Right lobe of liver (tissue), 6 donors: ENCODE data around the gene ZC3HAV1. TPM values are rescaled to one million over a fixed set of nuclear protein-coding genes. Genes with fewer than 3 reads are reported as not detected.
"Not testable (repeated sequence)": the region's sequence is repeated elsewhere in the genome, so short reads cannot be mapped to it uniquely, and the experiment has no call there.

Experiments
- ATAC-seq, 4 donors: fragments of 200-7000 bp; cut with Tn5 transposase; one replicate each; pipeline ENCODE4 v1.9.1; 2020; ENCODE audit warnings: mild to moderate bottlenecking in 4 of 4, moderate library complexity in 4 of 4
- DNase-seq, 3 donors: peaks; one replicate each; pipeline ENCODE4 v3.0.0-alpha.2; 2020
- H3K27ac ChIP-seq, 3 donors: fragments of 200-600 bp; one replicate each; pipeline ENCODE4 v1.8.0; 2022
- H3K27me3 ChIP-seq, 2 donors: fragments of 200-600 bp; one replicate each; pipeline ENCODE4 v1.8.0; 2022
- H3K36me3 ChIP-seq, 4 donors: fragments of 200-600 bp; sonication (generic) in 1 of 4; one replicate each; pipeline versions ENCODE4 v1.5.1 to v1.8.0; 2017 to 2022; ENCODE audit warnings: control low read depth in 1 of 4
- H3K4me1 ChIP-seq, 4 donors: fragments of 200-600 bp; sonication (generic) in 1 of 4; one replicate each; pipeline versions ENCODE4 v1.5.1 to v1.8.0; 2017 to 2022; ENCODE audit warnings: control low read depth in 1 of 4
- H3K4me3 ChIP-seq, 3 donors: fragments of 200-600 bp; one replicate each; pipeline ENCODE4 v1.8.0; 2022
- H3K9me3 ChIP-seq, 4 donors: fragments of 200-600 bp; sonication (generic) in 1 of 4; one replicate each; pipeline versions ENCODE4 v1.5.1 to v1.8.0; 2017 to 2022; ENCODE audit warnings: control low read depth in 1 of 4
- CTCF ChIP-seq, 4 donors: fragments of 200-600 bp in 3 of 4; fragments of 450-650 bp in 1 of 4; IDR thresholded peaks; one replicate each; pipeline versions ENCODE4 v1.5.1 to v1.8.0; 2016 to 2022; ENCODE audit warnings: antibody characterized with exemption in 4 of 4, mild to moderate bottlenecking in 2 of 4
- POLR2A ChIP-seq: fragments of 450-650 bp; IDR thresholded peaks from one replicate; pipeline ENCODE4 v1.6.1; 2017; ENCODE audit warnings: antibody characterized with exemption, mild to moderate bottlenecking
- WGBS: methylation state at CpG from one replicate; pipeline ENCODE4 v1.1.6; 2018; ENCODE audit warnings: low coverage, low lambda C conversion rate; ENCODE audit not compliant: insufficient coverage; ENCODE audit errors: missing lambda C conversion rate; 5-methylcytosine and 5-hydroxymethylcytosine counted together
- intact Hi-C, 2 donors: fragments of 100-400 bp; cut with DNase I; formaldehyde crosslinking; loops; one replicate each; pipeline versions ENCODE4 v1.11.2 to v1.14.1; 2022
- total RNA-seq, 6 experiments: library from RNA; depleted of rRNA in 2 of 6; stranded (reverse); fragments of >200 nt in 2 of 6; fragmentation: NEBNext Ultra II Directional in 3 of 6; extraction: Animal tissue kit (Norgen Biotek cat#: 25700) in 3 of 6; gene quantifications; one replicate each; pipeline versions ENCODE4 v1.1.0 to v1.2.4, GENCODE V29; 2016 to 2023
- donor health status: DM: no; HTN: yes; CAD: no.
- donor health status: DM: no; HTN: no; CAD: no.
- donor health status: DM: no; HTN: no; CAD: no.
- donor health status: DM: no; HTN: yes; CAD: no.
- donor health status: DM: no; HTN: yes; CAD: no.

The ZC3HAV1 gene
- total RNA-seq, 6 experiments from 2014 or later, result 12.3 to 20.6 (median 17.7) TPM

GRCh38 chr7:139032473-139032872, 77.0 kb downstream of the ZC3HAV1 start:
- H3K36me3 ChIP-seq, result no peaks in the 10 kb centered on the region
- no peaks in the 10 kb centered on the region for H3K4me1 ChIP-seq
- intact Hi-C loops, result no loop called here
- TF ChIP-seq POLR2A (no peak), CTCF (IDR thresholded peaks at IDR 0.05) (no peak)
- no peak overlapping the region for H3K4me3 ChIP-seq
- DNase-seq, result no peak
- H3K27me3 ChIP-seq, result no peaks in the 10 kb centered on the region
- no peaks in the 10 kb centered on the region for H3K9me3 ChIP-seq
- WGBS, result 96% methylated on average over 4 of the region's 4 CpGs
- no peak overlapping the region for H3K27ac ChIP-seq
- no peak for ATAC-seq

- intact Hi-C loops, result no loop called here
- H3K27ac ChIP-seq, result no peak overlapping the region
- TF ChIP-seq CTCF (IDR thresholded peaks at IDR 0.05), result no peak
- TF ChIP-seq POLR2A, result no peak
- H3K36me3 ChIP-seq, result no peaks in the 10 kb centered on the region
- H3K9me3 ChIP-seq, result no peaks in the 10 kb centered on the region
- H3K4me1 ChIP-seq, result no peaks in the 10 kb centered on the region
- DNase-seq, result peak in 1 of 3 donors; percentile 6
- ATAC-seq, result no peak
- no peaks in the 10 kb centered on the region for H3K27me3 ChIP-seq
- WGBS, result 80% methylated on average over 2 of the region's 3 CpGs
- H3K4me3 ChIP-seq, result no peak overlapping the region
These were observed 80.2 kb downstream of the ZC3HAV1 start for GRCh38 chr7:139029353-139029752.

- intact Hi-C loops, result no loop called here
- ATAC-seq (no peak), DNase-seq (peak in 1 of 3 donors; percentile 23)
- Histone ChIP-seq H3K9me3 (no peaks in the 10 kb centered on the region), H3K4me3 (no peak overlapping the region), H3K4me1 (no peaks in the 10 kb centered on the region), H3K36me3 (no peaks in the 10 kb centered on the region), H3K27ac (no peak overlapping the region), H3K27me3 (no peaks in the 10 kb centered on the region)
- WGBS, result 69% methylated on average over 4 of the region's 6 CpGs
- TF ChIP-seq CTCF (IDR thresholded peaks at IDR 0.05) (no peak), POLR2A (no peak)
These were observed 83.0 kb downstream of the ZC3HAV1 start for GRCh38 chr7:139026551-139026950.

GRCh38 chr7:139025861-139026260, 83.7 kb downstream of the ZC3HAV1 start:
- H3K27me3 ChIP-seq, intact Hi-C loops, H3K4me3 ChIP-seq, H3K4me1 ChIP-seq, H3K27ac ChIP-seq, DNase-seq, H3K9me3 ChIP-seq, H3K36me3 ChIP-seq, ATAC-seq: not testable (repeated sequence)
- WGBS, result 65% methylated on average over 4 of the region's 5 CpGs

GRCh38 chr7:139023076-139023475, 86.4 kb downstream of the ZC3HAV1 start:
- ATAC-seq (no peak), DNase-seq (no peak)
- Histone ChIP-seq H3K4me1 (no peaks in the 10 kb centered on the region), H3K27me3 (no peaks in the 10 kb centered on the region), H3K36me3 (no peaks in the 10 kb centered on the region), H3K4me3 (no peak overlapping the region), H3K9me3 (no peaks in the 10 kb centered on the region), H3K27ac (no peak overlapping the region)
- WGBS, result 71% methylated on average over 3 of the region's 5 CpGs
- TF ChIP-seq CTCF (IDR thresholded peaks at IDR 0.05) (no peak), POLR2A (no peak)
- intact Hi-C loops, result no loop called here
